Measurements from ENCODE around the gene MTHFD1.

Gene MTHFD1

DNA sequence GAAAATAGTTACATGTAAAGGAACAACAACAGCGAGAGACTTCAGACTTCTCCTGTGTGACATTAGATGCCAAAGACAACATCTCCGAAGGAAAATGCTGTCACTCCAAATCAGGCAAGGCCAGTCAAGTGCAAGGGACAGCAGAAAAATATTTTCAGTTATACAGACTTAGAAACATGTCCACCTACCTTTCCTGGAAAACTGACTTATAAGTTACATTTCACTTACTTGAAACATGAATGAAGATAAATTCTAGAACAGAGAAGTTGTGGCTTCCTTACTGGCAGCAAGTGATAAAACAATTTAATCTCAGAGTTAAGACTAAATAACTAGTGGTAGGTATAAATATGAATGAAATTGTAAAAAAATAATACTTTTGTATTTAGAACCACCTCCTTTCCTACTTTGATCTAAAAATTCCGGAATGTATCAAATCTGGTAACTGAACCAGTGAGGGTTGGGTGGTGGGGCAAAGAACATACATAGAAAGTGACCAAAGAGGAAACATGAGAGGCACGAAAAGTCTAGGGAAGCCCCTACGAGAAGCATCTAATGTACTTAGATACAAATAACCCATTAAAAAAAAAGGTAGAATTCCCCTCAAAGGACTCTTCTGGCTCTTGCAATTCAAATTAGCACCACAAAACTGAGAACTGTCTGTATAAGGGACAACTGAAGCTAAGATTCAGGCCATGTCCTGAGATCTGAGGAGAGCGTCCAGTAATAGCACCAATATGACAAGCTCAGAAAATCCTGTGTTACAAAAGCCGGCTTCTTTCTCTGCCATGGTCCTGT lies 21.2 kb downstream of the MTHFD1 start:
- Histone ChIP-seq H3K36me3 (ENCODE audit: control insufficient read depth, insufficient read depth, low read length, severe bottlenecking) (peaks cover 45% of the 10 kb centered on the region), H3K27me3 (replicated peaks; ENCODE audit: control insufficient read depth, insufficient read depth, low read length) (no peaks in the 10 kb centered on the region), H3K9me3 (ENCODE audit: control insufficient read depth, low read length) (no peaks in the 10 kb centered on the region), H3K9ac (ENCODE audit: low read length) (no peak overlapping the region), H3K4me1 (ENCODE audit: control insufficient read depth, insufficient read depth, low read length) (peaks cover 9% of the 10 kb centered on the region), H3K4me3 (ENCODE audit: low read length) (no peak overlapping the region)
- DNase-seq (ENCODE audit: low read depth), result no peak

DNA sequence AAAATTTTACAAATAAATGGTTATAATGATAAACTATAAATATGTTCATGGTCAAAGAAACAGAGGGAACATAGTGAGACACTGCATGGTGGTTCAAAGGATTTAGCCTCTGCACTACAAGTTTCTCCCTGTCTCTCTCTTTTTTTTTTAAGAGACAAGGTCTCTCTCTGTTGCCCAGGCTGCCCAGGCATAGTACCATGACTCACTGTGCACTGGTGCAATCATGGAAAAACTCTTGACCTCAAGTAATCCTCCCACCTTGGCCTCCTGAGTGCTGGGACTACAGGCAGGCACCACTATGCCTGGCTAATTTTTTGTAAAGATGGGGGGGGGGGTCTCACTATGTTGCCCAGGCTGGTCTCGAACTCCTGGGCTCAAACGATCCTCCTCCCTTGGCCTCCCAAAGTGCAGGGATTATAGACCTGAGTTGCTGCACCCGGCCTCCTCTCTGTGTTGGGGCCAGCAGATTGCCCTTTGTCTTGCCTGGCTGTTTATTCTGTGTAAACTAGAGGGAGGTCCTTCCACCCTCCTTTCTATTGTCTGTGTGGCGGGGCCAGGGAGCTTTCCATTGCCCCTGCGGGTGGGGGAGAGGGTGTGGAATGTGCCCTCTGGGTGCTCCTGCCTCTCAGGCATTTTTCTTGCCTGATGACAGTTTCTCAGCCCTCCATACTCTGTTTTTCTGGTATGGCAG lies 22.1 kb downstream of the MTHFD1 start:
- Histone ChIP-seq H3K36me3 (ENCODE audit: control insufficient read depth, insufficient read depth, low read length, severe bottlenecking) (peaks cover 40% of the 10 kb centered on the region), H3K4me1 (ENCODE audit: control insufficient read depth, insufficient read depth, low read length) (peaks cover 9% of the 10 kb centered on the region), H3K4me3 (ENCODE audit: low read length) (no peak overlapping the region), H3K9ac (ENCODE audit: low read length) (no peak overlapping the region), H3K27me3 (replicated peaks; ENCODE audit: control insufficient read depth, insufficient read depth, low read length) (no peaks in the 10 kb centered on the region), H3K9me3 (ENCODE audit: control insufficient read depth, low read length) (no peaks in the 10 kb centered on the region)
- peak; percentile 33 for DNase-seq (ENCODE audit: low read depth)

DNA sequence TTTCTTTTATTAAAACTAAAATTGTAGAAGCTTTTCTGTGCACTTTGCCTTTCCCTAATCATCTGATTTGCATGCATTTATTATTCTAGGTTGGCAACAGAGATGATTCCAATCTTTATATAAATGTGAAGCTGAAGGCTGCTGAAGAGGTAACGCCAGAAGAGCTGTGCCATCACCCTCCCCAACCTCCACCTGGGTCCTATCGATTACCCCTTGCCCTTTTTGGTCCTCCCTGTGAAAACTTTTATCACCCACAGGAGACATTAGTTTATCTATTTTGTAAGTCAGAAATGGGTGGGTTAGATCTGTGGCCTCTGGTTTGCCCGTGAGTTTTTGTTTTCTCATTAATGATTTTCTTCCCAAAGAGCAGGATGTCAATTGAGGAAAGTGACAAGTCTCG lies 22.8 kb downstream of the MTHFD1 start:
- peaks cover 9% of the 10 kb centered on the region for H3K4me1 ChIP-seq (ENCODE audit: control insufficient read depth, insufficient read depth, low read length)
- H3K36me3 ChIP-seq (ENCODE audit: control insufficient read depth, insufficient read depth, low read length, severe bottlenecking), result peaks cover 43% of the 10 kb centered on the region
- no peak for DNase-seq (ENCODE audit: low read depth)
- H3K4me3 ChIP-seq (ENCODE audit: low read length), result no peak overlapping the region
- no peaks in the 10 kb centered on the region for H3K9me3 ChIP-seq (ENCODE audit: control insufficient read depth, low read length)
- no peak overlapping the region for H3K9ac ChIP-seq (ENCODE audit: low read length)
- no peaks in the 10 kb centered on the region for H3K27me3 ChIP-seq (replicated peaks; ENCODE audit: control insufficient read depth, insufficient read depth, low read length)

DNA sequence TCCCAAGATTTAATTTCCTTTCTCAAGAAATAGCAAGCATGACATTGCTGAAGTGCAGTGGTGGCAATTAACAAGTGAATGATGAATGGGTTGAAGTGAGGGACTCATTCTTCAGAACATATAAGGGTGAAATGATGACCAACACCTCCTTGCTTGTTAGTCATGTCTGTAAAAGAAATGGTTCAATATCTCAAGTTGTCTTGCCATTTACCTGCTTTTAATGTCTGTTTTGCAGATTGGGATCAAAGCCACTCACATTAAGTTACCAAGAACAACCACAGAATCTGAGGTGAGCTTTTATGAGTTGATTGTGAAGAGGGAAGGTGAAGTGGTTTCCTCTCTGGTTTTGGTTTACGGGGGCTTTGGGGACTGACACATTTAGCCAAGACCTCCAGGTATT lies 24.1 kb downstream of the MTHFD1 start:
- Histone ChIP-seq H3K36me3 (ENCODE audit: control insufficient read depth, insufficient read depth, low read length, severe bottlenecking) (peaks cover 55% of the 10 kb centered on the region), H3K27me3 (replicated peaks; ENCODE audit: control insufficient read depth, insufficient read depth, low read length) (no peaks in the 10 kb centered on the region), H3K4me3 (ENCODE audit: low read length) (no peak overlapping the region), H3K9ac (ENCODE audit: low read length) (no peak overlapping the region), H3K4me1 (ENCODE audit: control insufficient read depth, insufficient read depth, low read length) (peaks cover 20% of the 10 kb centered on the region), H3K9me3 (ENCODE audit: control insufficient read depth, low read length) (no peaks in the 10 kb centered on the region)
- no peak for DNase-seq (ENCODE audit: low read depth)

DNA sequence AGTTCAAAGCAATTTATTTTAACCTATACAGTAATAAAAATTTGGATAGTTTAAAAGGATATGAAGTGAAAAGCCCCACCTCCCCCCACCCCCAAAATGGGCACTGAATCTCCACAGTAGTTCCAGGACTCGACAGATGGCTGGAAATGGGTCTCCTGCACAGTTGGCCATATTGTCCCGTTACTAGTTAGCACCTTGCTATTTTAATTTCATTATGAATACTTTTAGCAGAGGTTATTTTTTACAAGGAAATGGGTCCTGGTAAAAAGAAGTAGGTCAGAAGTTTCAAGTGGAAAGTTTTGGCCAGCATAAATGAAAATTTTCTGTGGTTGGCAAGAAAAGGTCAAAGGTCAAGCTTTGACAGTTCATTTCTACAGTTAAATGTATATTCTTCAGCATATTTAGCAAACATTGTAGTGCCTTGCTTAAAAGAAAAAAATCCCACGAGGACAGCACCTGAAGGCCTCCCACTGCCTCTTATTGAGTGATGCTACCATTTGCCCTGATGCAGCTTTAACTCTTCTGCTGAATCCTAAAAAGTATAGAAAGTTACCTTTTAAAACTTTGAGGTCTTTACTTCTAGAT lies 28.3 kb downstream of the MTHFD1 start:
- Histone ChIP-seq H3K4me1 (ENCODE audit: control insufficient read depth, insufficient read depth, low read length) (peaks cover 21% of the 10 kb centered on the region), H3K36me3 (ENCODE audit: control insufficient read depth, insufficient read depth, low read length, severe bottlenecking) (peaks cover 85% of the 10 kb centered on the region), H3K9me3 (ENCODE audit: control insufficient read depth, low read length) (no peaks in the 10 kb centered on the region), H3K4me3 (ENCODE audit: low read length) (no peak overlapping the region), H3K27me3 (replicated peaks; ENCODE audit: control insufficient read depth, insufficient read depth, low read length) (no peaks in the 10 kb centered on the region), H3K9ac (ENCODE audit: low read length) (no peak overlapping the region)
- DNase-seq (ENCODE audit: low read depth), result no peak

DNA sequence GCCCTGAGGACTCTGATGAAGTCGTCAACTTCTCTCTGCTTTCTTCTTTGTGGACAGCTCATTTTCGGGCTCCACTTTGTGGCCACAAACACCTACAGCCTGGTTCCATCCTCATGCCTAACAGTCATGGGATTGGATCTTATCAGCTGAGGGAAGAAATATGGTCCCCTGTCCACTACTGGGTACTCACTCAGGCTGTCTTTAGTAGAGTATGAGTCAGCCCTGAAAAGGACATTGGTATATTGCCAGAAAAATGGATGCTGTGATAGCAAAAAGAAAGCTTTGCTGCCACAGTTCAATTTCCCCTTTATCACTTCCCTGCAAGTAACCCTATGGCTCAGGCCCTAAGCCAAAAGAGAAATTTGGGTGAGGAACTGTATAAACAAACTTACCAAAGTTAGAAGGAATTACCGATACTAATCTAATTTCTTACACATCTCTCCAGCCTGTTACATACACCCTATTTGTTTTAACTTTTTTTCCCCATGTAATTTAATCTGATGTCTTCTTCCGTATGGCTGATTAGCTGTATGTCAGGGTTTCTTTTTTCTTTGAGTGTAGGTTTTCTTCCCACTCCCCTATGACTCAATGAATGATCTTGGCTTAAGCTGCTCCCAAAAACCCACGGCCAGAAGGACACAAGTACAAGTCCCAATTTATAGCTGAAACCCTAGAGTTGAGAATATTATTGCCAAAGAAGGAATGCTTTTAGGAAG lies 29.1 kb downstream of the MTHFD1 start:
- Histone ChIP-seq H3K36me3 (ENCODE audit: control insufficient read depth, insufficient read depth, low read length, severe bottlenecking) (peaks cover 84% of the 10 kb centered on the region), H3K27me3 (replicated peaks; ENCODE audit: control insufficient read depth, insufficient read depth, low read length) (no peaks in the 10 kb centered on the region), H3K4me1 (ENCODE audit: control insufficient read depth, insufficient read depth, low read length) (peaks cover 21% of the 10 kb centered on the region), H3K9me3 (ENCODE audit: control insufficient read depth, low read length) (no peaks in the 10 kb centered on the region), H3K9ac (ENCODE audit: low read length) (no peak overlapping the region), H3K4me3 (ENCODE audit: low read length) (no peak overlapping the region)
- DNase-seq (ENCODE audit: low read depth), result peak; percentile 41

DNA sequence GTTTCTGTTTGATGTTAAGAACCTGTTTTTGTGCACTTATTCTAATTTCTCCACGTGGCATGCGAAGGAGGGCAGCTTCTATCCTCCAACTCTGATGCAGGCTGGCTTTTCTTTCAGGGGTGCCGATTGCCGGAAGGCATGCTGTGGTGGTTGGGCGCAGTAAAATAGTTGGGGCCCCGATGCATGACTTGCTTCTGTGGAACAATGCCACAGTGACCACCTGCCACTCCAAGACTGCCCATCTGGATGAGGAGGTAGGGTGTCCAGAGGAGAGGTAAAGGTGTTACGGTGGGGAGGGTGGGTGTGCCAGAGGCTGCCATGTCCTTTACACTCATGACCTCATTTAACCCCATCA lies 29.6 kb downstream of the MTHFD1 start:
- no peak for DNase-seq (ENCODE audit: low read depth)
- Histone ChIP-seq H3K36me3 (ENCODE audit: control insufficient read depth, insufficient read depth, low read length, severe bottlenecking) (peaks cover 84% of the 10 kb centered on the region), H3K4me3 (ENCODE audit: low read length) (no peak overlapping the region), H3K27me3 (replicated peaks; ENCODE audit: control insufficient read depth, insufficient read depth, low read length) (no peaks in the 10 kb centered on the region), H3K9ac (ENCODE audit: low read length) (no peak overlapping the region), H3K9me3 (ENCODE audit: control insufficient read depth, low read length) (no peaks in the 10 kb centered on the region), H3K4me1 (ENCODE audit: control insufficient read depth, insufficient read depth, low read length) (peaks cover 21% of the 10 kb centered on the region)

DNA sequence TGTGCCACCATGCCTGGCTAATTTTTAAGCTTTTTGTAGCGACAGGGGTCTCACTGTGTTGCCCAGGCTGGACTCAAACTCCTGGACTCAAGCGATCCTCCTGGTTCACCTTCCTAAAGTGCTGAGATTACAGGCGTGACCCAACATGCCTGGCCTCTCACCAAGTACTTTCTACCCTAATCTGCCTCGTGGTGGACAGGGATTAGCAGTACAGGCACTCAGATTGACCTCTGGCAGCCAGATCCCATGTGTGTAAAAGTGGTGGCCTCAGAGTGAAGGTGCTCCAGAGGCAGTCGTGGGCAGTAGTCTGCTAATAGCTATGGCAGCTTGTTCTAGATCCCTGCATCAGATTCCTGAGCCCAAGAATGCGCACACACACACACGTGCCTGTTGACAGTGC lies 30.9 kb downstream of the MTHFD1 start:
- H3K9me3 ChIP-seq (ENCODE audit: control insufficient read depth, low read length), result no peaks in the 10 kb centered on the region
- no peak overlapping the region for H3K9ac ChIP-seq (ENCODE audit: low read length)
- no peak overlapping the region for H3K4me3 ChIP-seq (ENCODE audit: low read length)
- no peak for DNase-seq (ENCODE audit: low read depth)
- H3K4me1 ChIP-seq (ENCODE audit: control insufficient read depth, insufficient read depth, low read length), result peaks cover 21% of the 10 kb centered on the region
- H3K36me3 ChIP-seq (ENCODE audit: control insufficient read depth, insufficient read depth, low read length, severe bottlenecking), result peaks cover 81% of the 10 kb centered on the region
- no peaks in the 10 kb centered on the region for H3K27me3 ChIP-seq (replicated peaks; ENCODE audit: control insufficient read depth, insufficient read depth, low read length)

DNA sequence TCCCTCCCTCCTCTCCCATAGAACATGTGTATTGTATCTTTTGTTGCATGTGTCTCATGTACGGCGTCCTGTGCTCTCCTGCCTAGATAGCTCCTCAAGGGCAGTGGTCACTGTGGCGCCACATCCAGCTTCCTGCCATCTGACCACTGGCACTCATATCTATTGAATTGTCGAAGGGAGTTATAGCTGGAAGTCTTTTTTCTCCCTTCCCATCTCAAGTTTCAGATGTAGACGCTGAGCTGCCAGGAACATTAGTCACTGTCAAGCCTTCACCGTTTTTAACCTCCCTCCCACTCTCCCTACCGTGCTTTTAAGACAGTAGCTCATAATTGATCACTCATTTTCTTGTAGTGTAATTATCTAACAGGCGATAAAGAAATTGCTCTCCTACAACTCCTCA lies 33.0 kb downstream of the MTHFD1 start:
- H3K27me3 ChIP-seq (replicated peaks; ENCODE audit: control insufficient read depth, insufficient read depth, low read length), result no peaks in the 10 kb centered on the region
- no peak overlapping the region for H3K4me3 ChIP-seq (ENCODE audit: low read length)
- peak; percentile 89 for DNase-seq (ENCODE audit: low read depth)
- no peaks in the 10 kb centered on the region for H3K9me3 ChIP-seq (ENCODE audit: control insufficient read depth, low read length)
- peaks cover 87% of the 10 kb centered on the region for H3K36me3 ChIP-seq (ENCODE audit: control insufficient read depth, insufficient read depth, low read length, severe bottlenecking)
- peaks cover 20% of the 10 kb centered on the region for H3K4me1 ChIP-seq (ENCODE audit: control insufficient read depth, insufficient read depth, low read length)
- H3K9ac ChIP-seq (ENCODE audit: low read length), result no peak overlapping the region

DNA sequence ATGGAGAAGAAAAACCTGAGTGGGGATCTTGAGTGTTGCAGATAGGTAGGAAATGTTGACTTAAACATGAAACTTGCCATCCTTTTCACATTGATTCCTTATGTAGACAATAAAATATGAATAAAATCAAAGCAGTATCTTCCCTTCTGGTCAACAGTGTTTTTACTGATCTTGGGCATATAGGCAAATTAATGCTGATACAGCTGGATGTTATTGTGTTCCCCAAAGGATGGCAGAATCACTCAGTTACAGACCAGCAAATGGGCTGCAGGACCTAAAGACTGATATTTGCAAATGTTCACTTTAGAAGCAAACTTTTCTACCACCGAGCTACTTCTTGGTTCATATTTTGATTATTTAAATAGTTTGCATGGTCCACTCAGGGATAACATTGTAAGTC lies 33.9 kb downstream of the MTHFD1 start:
- DNase-seq (ENCODE audit: low read depth), result no peak
- Histone ChIP-seq H3K4me3 (ENCODE audit: low read length) (no peak overlapping the region), H3K36me3 (ENCODE audit: control insufficient read depth, insufficient read depth, low read length, severe bottlenecking) (peaks cover 87% of the 10 kb centered on the region), H3K9ac (ENCODE audit: low read length) (no peak overlapping the region), H3K27me3 (replicated peaks; ENCODE audit: control insufficient read depth, insufficient read depth, low read length) (no peaks in the 10 kb centered on the region), H3K9me3 (ENCODE audit: control insufficient read depth, low read length) (no peaks in the 10 kb centered on the region), H3K4me1 (ENCODE audit: control insufficient read depth, insufficient read depth, low read length) (peaks cover 12% of the 10 kb centered on the region)

DNA sequence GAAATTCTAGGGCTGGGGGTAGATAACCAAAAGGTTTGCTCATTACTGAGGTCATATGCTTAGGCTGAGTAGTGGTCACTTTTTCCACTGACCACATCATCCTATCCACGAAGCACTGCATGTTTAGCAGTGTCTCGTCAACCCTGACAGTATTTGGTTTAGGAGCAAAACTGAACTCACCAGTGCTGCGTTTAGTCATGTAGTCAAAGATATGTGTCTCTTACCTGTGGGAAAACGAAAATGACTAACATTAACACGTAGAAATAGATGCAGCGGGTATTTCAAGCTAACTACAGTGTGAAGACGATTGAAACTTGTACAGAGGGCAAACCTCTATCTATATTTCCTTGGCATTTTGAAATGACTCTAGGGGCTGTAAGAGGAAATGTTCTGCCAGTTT lies 34.6 kb downstream of the MTHFD1 start:
- no peaks in the 10 kb centered on the region for H3K9me3 ChIP-seq (ENCODE audit: control insufficient read depth, low read length)
- H3K27me3 ChIP-seq (replicated peaks; ENCODE audit: control insufficient read depth, insufficient read depth, low read length), result no peaks in the 10 kb centered on the region
- no peak overlapping the region for H3K4me3 ChIP-seq (ENCODE audit: low read length)
- peaks cover 5% of the 10 kb centered on the region for H3K4me1 ChIP-seq (ENCODE audit: control insufficient read depth, insufficient read depth, low read length)
- H3K36me3 ChIP-seq (ENCODE audit: control insufficient read depth, insufficient read depth, low read length, severe bottlenecking), result peaks cover 87% of the 10 kb centered on the region
- no peak overlapping the region for H3K9ac ChIP-seq (ENCODE audit: low read length)
- no peak for DNase-seq (ENCODE audit: low read depth)
